HepG2 (cell line): ENCODE data around the gene MARCHF2. TPM values are rescaled to one million over a fixed set of nuclear protein-coding genes. Genes with fewer than 3 reads are reported as not detected.

Experiments
- CENPT ChIP-seq: sonication (generic); formaldehyde crosslinking; IDR thresholded peaks from 2 replicates; pipeline ENCODE4 v1.8.0; 2022; ENCODE audit warnings: low read depth, mild to moderate bottlenecking, moderate library complexity, missing genetic modification reagents
- MXD1 ChIP-seq: sonication (generic); formaldehyde crosslinking; IDR thresholded peaks from 2 replicates; pipeline ENCODE4 v1.4.0; 2020; ENCODE audit warnings: mild to moderate bottlenecking, missing genetic modification reagents
- NCOA1 ChIP-seq: sonication (generic); formaldehyde crosslinking; IDR thresholded peaks from 2 replicates; pipeline ENCODE4 v1.9.0; 2021; ENCODE audit warnings: missing genetic modification reagents
- NPAS2 ChIP-seq: sonication (generic); formaldehyde crosslinking; IDR thresholded peaks from 2 replicates; pipeline ENCODE4 v1.8.0; 2022; ENCODE audit warnings: mild to moderate bottlenecking, missing genetic modification reagents, borderline replicate concordance
- SP4 ChIP-seq: sonication (generic); formaldehyde crosslinking; IDR thresholded peaks from 2 replicates; pipeline ENCODE4 v1.8.1; 2023; ENCODE audit warnings: mild to moderate bottlenecking, missing genetic modification reagents
- TBL1XR1 ChIP-seq: fragments of 150-350 bp; IDR thresholded peaks from 2 replicates; pipeline ENCODE4 v1.6.1; 2014; ENCODE audit warnings: borderline replicate concordance, low read length; ENCODE audit not compliant: partially characterized antibody
- ZNF430 ChIP-seq: sonication (generic); formaldehyde crosslinking; IDR thresholded peaks from 2 replicates; pipeline ENCODE4 v1.9.0; 2021; ENCODE audit warnings: mild to moderate bottlenecking, missing genetic modification reagents
- ZNF446 ChIP-seq: sonication (generic); formaldehyde crosslinking; IDR thresholded peaks from 2 replicates; pipeline ENCODE4 v1.5.0; 2020; ENCODE audit warnings: mild to moderate bottlenecking, missing genetic modification reagents
- ZNF549 ChIP-seq: sonication (generic); formaldehyde crosslinking; IDR thresholded peaks from 2 replicates; pipeline ENCODE4 v1.5.0; 2020; ENCODE audit warnings: missing genetic modification reagents
- ZNF562 ChIP-seq: sonication (generic); formaldehyde crosslinking; IDR thresholded peaks from 2 replicates; pipeline ENCODE4 v1.8.0; 2022; ENCODE audit warnings: missing genetic modification reagents, borderline replicate concordance
- ZNF629 ChIP-seq: sonication (generic); formaldehyde crosslinking; conservative IDR thresholded peaks from 2 replicates; pipeline ENCODE4 v1.5.0; 2020; ENCODE audit warnings: missing genetic modification reagents
- ZNF678 ChIP-seq: sonication (generic); formaldehyde crosslinking; IDR thresholded peaks from 2 replicates; pipeline ENCODE4 v1.4.0; 2020; ENCODE audit warnings: mild to moderate bottlenecking, missing genetic modification reagents
- ZNF775 ChIP-seq: sonication (generic); formaldehyde crosslinking; IDR thresholded peaks from 2 replicates; pipeline ENCODE4 v1.4.0; 2020; ENCODE audit warnings: missing genetic modification reagents, mild to moderate bottlenecking, moderate library complexity, borderline replicate concordance
- polyA plus RNA-seq, 8 experiments: library from polyadenylated mRNA; depleted of rRNA in 3 of 8; stranded (reverse) in 7 of 8; unstranded in 1 of 8; fragments of >200 nt; fragmentation: Illumina TruSeq in 4 of 8; extraction: Trizol in 4 of 8; gene quantifications; 2 replicates each; pipeline versions ENCODE4 v1.2.1 to v1.2.3, GENCODE V29; 2011 to 2016; ENCODE audit warnings: low read depth in 4 of 8, missing spikeins in 1 of 8, mixed read lengths in 1 of 8; ENCODE audit not compliant: insufficient read depth in 1 of 8
- total RNA-seq, 5 experiments: library from RNA; depleted of rRNA; stranded (reverse); fragments of >200 nt; fragmentation: Illumina TruSeq; extraction: Trizol; gene quantifications; 2 replicates each; pipeline ENCODE4 v1.2.3, GENCODE V29; 2016; ENCODE audit warnings: low read depth in 1 of 5
- TF ChIP-seq, protein P1 (sequence below): sonication (generic); formaldehyde crosslinking; IDR thresholded peaks from 2 replicates; pipeline ENCODE4 v1.4.0; 2020; ENCODE audit warnings: missing genetic modification reagents
- TF ChIP-seq, protein P2 (sequence below), 2 experiments: fragments of 450-650 bp in 1 of 2; sonication (generic) in 1 of 2; formaldehyde crosslinking; IDR thresholded peaks; 2 replicates each; pipeline versions ENCODE4 v1.5.0 to v1.8.0; 2020 to 2022; ENCODE audit warnings: mild to moderate bottlenecking in 1 of 2, missing genetic modification reagents in 1 of 2
- TF ChIP-seq, protein P3 (sequence below): sonication (generic); formaldehyde crosslinking; IDR thresholded peaks from 2 replicates; pipeline ENCODE4 v1.4.0; 2020; ENCODE audit warnings: missing genetic modification reagents
- TF ChIP-seq, protein P4 (sequence below): sonication (generic); formaldehyde crosslinking; IDR thresholded peaks from 2 replicates; pipeline ENCODE4 v1.5.0; 2020; ENCODE audit warnings: missing genetic modification reagents
- TF ChIP-seq, protein P5 (sequence below): sonication (generic); formaldehyde crosslinking; IDR thresholded peaks from 2 replicates; pipeline ENCODE4 v1.8.0; 2022; ENCODE audit warnings: missing genetic modification reagents, mild to moderate bottlenecking, moderate library complexity, borderline replicate concordance

The MARCHF2 gene
- total and polyA plus RNA-seq, 2 of the 13 experiments (the other 11 are each of a cell fraction or from before 2014, with no cell fraction given), result 12.7 to 13.0 TPM

DNA sequence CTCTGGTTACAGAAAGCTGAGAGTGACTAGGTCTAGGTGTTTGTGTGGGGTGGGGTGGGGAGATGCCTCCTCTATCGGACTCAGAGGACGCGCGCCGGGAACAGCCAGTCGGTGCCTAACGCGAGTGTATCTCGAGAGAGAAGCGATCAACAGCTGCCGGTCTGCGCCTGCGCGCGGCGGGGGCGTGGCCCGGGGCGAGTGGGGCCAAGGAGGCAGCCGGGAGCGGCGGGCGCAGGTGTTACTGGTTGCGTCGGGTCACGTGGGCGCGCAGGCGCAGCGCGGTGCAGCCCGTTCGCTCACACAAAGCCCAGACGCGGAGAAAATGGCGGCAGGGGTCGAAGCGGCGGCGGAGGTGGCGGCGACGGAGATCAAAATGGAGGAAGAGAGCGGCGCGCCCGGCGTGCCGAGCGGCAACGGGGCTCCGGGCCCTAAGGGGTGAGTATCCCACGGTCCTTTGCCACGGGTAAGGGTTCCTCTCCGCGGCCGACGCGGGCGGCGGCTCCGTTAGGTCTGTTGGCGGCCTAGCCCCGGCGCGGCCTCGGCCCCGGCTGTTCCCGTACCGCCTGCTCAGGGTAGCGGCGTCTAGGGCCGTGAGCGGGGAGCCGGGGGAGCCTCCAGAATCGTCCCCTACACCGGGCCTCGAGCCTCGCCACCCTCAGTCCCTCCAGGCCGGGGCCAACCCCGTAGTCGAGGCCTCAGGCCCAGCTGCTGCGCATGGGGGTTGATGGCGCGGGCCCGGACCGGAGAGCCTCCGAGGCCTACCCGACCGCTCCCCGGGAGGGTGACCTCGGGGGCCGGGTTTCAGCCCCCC lies 31.8 kb downstream of the MARCHF2 start, which contains the start of gene HNRNPM (continued):
- TF ChIP-seq, protein P1, sequence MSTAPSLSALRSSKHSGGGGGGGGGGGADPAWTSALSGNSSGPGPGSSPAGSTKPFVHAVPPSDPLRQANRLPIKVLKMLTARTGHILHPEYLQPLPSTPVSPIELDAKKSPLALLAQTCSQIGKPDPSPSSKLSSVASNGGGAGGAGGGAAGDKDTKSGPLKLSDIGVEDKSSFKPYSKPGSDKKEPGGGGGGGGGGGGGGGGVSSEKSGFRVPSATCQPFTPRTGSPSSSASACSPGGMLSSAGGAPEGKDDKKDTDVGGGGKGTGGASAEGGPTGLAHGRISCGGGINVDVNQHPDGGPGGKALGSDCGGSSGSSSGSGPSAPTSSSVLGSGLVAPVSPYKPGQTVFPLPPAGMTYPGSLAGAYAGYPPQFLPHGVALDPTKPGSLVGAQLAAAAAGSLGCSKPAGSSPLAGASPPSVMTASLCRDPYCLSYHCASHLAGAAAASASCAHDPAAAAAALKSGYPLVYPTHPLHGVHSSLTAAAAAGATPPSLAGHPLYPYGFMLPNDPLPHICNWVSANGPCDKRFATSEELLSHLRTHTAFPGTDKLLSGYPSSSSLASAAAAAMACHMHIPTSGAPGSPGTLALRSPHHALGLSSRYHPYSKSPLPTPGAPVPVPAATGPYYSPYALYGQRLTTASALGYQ (CRISPR knock-in tag), result peak; percentile 75
- TF ChIP-seq, protein P2, sequence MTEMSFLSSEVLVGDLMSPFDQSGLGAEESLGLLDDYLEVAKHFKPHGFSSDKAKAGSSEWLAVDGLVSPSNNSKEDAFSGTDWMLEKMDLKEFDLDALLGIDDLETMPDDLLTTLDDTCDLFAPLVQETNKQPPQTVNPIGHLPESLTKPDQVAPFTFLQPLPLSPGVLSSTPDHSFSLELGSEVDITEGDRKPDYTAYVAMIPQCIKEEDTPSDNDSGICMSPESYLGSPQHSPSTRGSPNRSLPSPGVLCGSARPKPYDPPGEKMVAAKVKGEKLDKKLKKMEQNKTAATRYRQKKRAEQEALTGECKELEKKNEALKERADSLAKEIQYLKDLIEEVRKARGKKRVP (CRISPR knock-in tag; IDR thresholded peaks at IDR 0.05), result no peak
- TF ChIP-seq, protein P3, sequence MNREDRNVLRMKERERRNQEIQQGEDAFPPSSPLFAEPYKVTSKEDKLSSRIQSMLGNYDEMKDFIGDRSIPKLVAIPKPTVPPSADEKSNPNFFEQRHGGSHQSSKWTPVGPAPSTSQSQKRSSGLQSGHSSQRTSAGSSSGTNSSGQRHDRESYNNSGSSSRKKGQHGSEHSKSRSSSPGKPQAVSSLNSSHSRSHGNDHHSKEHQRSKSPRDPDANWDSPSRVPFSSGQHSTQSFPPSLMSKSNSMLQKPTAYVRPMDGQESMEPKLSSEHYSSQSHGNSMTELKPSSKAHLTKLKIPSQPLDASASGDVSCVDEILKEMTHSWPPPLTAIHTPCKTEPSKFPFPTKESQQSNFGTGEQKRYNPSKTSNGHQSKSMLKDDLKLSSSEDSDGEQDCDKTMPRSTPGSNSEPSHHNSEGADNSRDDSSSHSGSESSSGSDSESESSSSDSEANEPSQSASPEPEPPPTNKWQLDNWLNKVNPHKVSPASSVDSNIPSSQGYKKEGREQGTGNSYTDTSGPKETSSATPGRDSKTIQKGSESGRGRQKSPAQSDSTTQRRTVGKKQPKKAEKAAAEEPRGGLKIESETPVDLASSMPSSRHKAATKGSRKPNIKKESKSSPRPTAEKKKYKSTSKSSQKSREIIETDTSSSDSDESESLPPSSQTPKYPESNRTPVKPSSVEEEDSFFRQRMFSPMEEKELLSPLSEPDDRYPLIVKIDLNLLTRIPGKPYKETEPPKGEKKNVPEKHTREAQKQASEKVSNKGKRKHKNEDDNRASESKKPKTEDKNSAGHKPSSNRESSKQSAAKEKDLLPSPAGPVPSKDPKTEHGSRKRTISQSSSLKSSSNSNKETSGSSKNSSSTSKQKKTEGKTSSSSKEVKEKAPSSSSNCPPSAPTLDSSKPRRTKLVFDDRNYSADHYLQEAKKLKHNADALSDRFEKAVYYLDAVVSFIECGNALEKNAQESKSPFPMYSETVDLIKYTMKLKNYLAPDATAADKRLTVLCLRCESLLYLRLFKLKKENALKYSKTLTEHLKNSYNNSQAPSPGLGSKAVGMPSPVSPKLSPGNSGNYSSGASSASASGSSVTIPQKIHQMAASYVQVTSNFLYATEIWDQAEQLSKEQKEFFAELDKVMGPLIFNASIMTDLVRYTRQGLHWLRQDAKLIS (CRISPR knock-in tag), result 0 out of 2 replicates have a peak, but pooled peaks have one; percentile 10
- TF ChIP-seq TBL1XR1 (peak; percentile 58), SP4 (CRISPR knock-in tag) (peak; percentile 70), ZNF446 (no peak; the same call in 1 of the 2 replicates), NPAS2 (CRISPR knock-in tag) (no peak), ZNF678 (CRISPR knock-in tag) (0 out of 2 replicates have a peak, but pooled peaks have one; percentile 46), ZNF549 (0 out of 2 replicates have a peak, but pooled peaks have one; percentile 50), ZNF775 (CRISPR knock-in tag) (no peak), ZNF562 (CRISPR knock-in tag) (no peak), CENPT (CRISPR knock-in tag) (peak; percentile 76; the same call in 1 of the 2 replicates), ZNF430 (CRISPR knock-in tag) (no peak; the same call in 1 of the 2 replicates), MXD1 (CRISPR knock-in tag) (peak; percentile 68), ZNF629 (CRISPR knock-in tag) (0 out of 2 replicates have a peak, but pooled peaks have one; percentile 8), NCOA1 (CRISPR knock-in tag) (no peak)
- TF ChIP-seq, protein P4, sequence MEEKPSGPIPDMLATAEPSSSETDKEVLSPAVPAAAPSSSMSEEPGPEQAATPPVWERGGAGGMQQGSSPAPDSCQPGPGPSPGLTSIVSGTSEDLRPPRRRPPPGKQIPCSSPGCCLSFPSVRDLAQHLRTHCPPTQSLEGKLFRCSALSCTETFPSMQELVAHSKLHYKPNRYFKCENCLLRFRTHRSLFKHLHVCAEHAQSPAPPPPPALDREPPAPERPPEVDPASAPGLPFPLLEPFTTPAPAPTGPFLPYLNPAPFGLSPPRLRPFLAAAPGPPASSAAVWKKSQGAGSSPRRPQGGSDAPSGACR, result peak; percentile 86; the same call in 1 of the 2 replicates
- TF ChIP-seq, protein P5, sequence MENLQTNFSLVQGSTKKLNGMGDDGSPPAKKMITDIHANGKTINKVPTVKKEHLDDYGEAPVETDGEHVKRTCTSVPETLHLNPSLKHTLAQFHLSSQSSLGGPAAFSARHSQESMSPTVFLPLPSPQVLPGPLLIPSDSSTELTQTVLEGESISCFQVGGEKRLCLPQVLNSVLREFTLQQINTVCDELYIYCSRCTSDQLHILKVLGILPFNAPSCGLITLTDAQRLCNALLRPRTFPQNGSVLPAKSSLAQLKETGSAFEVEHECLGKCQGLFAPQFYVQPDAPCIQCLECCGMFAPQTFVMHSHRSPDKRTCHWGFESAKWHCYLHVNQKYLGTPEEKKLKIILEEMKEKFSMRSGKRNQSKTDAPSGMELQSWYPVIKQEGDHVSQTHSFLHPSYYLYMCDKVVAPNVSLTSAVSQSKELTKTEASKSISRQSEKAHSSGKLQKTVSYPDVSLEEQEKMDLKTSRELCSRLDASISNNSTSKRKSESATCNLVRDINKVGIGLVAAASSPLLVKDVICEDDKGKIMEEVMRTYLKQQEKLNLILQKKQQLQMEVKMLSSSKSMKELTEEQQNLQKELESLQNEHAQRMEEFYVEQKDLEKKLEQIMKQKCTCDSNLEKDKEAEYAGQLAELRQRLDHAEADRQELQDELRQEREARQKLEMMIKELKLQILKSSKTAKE (CRISPR knock-in tag), result no peak
